GM21447 (cell line): Measurements from ENCODE around the gene GALR3.

Experiments
- ATAC-seq: cut with Tn5 transposase; IDR thresholded peaks from one replicate; pipeline ENCODE4 v1.9.1; 2021; ENCODE audit not compliant: unreplicated experiment

Gene GALR3

GRCh38 chr22:37862570-37863325 is 39.6 kb downstream of the GALR3 start:
- no peak for ATAC-seq

DNA sequence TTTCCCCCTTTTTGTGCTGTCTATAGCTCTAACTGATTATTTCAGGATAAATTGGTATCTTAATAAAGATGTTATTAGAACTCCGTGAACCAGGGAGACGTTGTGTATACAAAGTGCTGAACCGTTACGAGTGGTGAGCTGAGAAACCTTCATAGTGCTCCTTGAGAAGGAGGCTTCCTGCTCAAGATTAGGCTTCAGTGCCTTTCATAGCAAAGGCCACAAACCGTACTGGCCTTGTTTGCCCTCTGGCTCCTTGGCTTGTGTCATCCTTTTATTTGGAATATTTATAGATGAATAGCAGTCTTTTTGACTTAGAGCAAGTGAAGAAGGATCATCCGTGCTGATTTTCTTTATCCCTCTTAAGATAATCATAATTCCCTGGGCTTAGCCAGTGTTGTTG is 42.3 kb downstream of the GALR3 start:
- no peak for ATAC-seq

GRCh38 chr22:37870273-37870672 is 47.1 kb downstream of the GALR3 start:
- ATAC-seq, result no peak
